CD8-positive, alpha-beta memory T cell (primary cell): ENCODE results near the gene ARL3. TPM values are rescaled to one million over a fixed set of nuclear protein-coding genes. Genes with fewer than 3 reads are reported as not detected.

ENCODE experiments used
- CTCF ChIA-PET: fragments of 350-600 bp; sonication (Branson Sonifier 250); formaldehyde crosslinking; loops from one replicate; lab custom pipeline; 2021; ENCODE audit warnings: antibody characterized with exemption; lab: Charles Lee
- POLR2A ChIA-PET: fragments of 350-600 bp; sonication (Branson Sonifier 250); formaldehyde crosslinking; loops from one replicate; lab custom pipeline; 2021; ENCODE audit warnings: antibody characterized with exemption; lab: Charles Lee
- DNase-seq, 5 donors: peaks; one replicate each; pipeline versions ENCODE4 v3.0.0 to v3.0.0-alpha.2; 2020 to 2022; ENCODE audit warnings: mixed read lengths in 1 of 5
- H3K27ac ChIP-seq: one replicate; pipeline ENCODE4 v1.7.0; 2013; ENCODE audit warnings: low read depth, mild to moderate bottlenecking, low read length, moderate library complexity
- H3K27me3 ChIP-seq: 2 replicates; pipeline ENCODE4 v1.7.0; 2013; ENCODE audit warnings: low read length, mild to moderate bottlenecking; ENCODE audit not compliant: insufficient read depth, poor library complexity, severe bottlenecking
- H3K36me3 ChIP-seq: 2 replicates; pipeline ENCODE4 v1.7.0; 2013; ENCODE audit warnings: mild to moderate bottlenecking, low read length, moderate library complexity; ENCODE audit not compliant: insufficient read depth
- H3K4me1 ChIP-seq: 2 replicates; pipeline ENCODE4 v1.7.0; 2013; ENCODE audit warnings: mild to moderate bottlenecking, low read length, moderate library complexity; ENCODE audit not compliant: insufficient read depth
- H3K4me3 ChIP-seq: 2 replicates; pipeline ENCODE4 v1.7.0; 2013; ENCODE audit warnings: mild to moderate bottlenecking, low read length
- H3K9me3 ChIP-seq: 2 replicates; pipeline ENCODE4 v1.7.0; 2013; ENCODE audit warnings: mild to moderate bottlenecking, low read length
- H3K27ac Mint-ChIP-seq, 8 donors: one replicate each; pipeline ENCODE4 v1.8.0; 2020 to 2021; ENCODE audit warnings: mixed read lengths in 8 of 8, mild to moderate bottlenecking in 6 of 8, inconsistent platforms in 3 of 8, moderate library complexity in 3 of 8
- H3K27me3 Mint-ChIP-seq, 2 donors: one replicate each; pipeline ENCODE4 v1.8.0; 2020 to 2021; ENCODE audit warnings: mixed read lengths in 2 of 2, mild to moderate bottlenecking in 1 of 2, moderate library complexity in 1 of 2
- H3K36me3 Mint-ChIP-seq, 3 donors: one replicate each; pipeline ENCODE4 v1.8.0; 2020 to 2021; ENCODE audit warnings: mixed read lengths in 3 of 3, inconsistent platforms in 1 of 3, mild to moderate bottlenecking in 1 of 3
- H3K4me1 Mint-ChIP-seq, 3 donors: one replicate each; pipeline ENCODE4 v1.8.0; 2020 to 2021; ENCODE audit warnings: mixed read lengths in 3 of 3, inconsistent platforms in 1 of 3, mild to moderate bottlenecking in 1 of 3
- H3K4me3 Mint-ChIP-seq, 7 donors: one replicate each; pipeline ENCODE4 v1.8.0; 2020 to 2021; ENCODE audit warnings: mixed read lengths in 7 of 7, mild to moderate bottlenecking in 6 of 7, moderate library complexity in 4 of 7, inconsistent platforms in 2 of 7
- H3K9me3 Mint-ChIP-seq, 5 donors: one replicate each; pipeline ENCODE4 v1.8.0; 2020 to 2022; ENCODE audit warnings: mixed read lengths in 5 of 5, mild to moderate bottlenecking in 3 of 5, moderate library complexity in 2 of 5, inconsistent platforms in 1 of 5
- polyA plus RNA-seq: library from polyadenylated mRNA; unstranded; fragments of 300-500 nt; fragmentation: Illumina TruSeq; gene quantifications from one replicate; pipeline ENCODE4 v1.2.3, GENCODE V29; 2021
- total RNA-seq, 2 experiments: library from RNA; stranded (reverse); gene quantifications; one replicate each; pipeline ENCODE4 v1.2.3, GENCODE V29; 2021

ARL3 gene
- total and polyA plus RNA-seq, 3 experiments from 2014 or later: 5.7 to 8.7 (median 8.7) TPM

- Mint-ChIP-seq H3K4me3 (peak overlapping the region in 1 of 7 donors; percentile 28), H3K27ac (peak overlapping the region in 6 of 8 donors; percentile 39 to 95 (median 76)), H3K27me3 (no peaks in the 10 kb centered on the region), H3K9me3 (no peaks in the 10 kb centered on the region), H3K36me3 (peaks cover 0 to 45% (median 2%) of the 10 kb centered on the region in 3 donors), H3K4me1 (peaks cover 31 to 60% (median 36%) of the 10 kb centered on the region in 3 donors)
- ChIA-PET CTCF (interaction anchor here (1.0 to 2.0 kb wide), 3 partner anchors 11 to 20 kb away, joined by 3 to 8 read pairs (median 3); no protein-coding TSS in a partner anchor), POLR2A (interaction anchor here (0.8 to 4.2 kb wide), 3 partner anchors 11 to 17 kb away, joined by 3 to 51 read pairs (median 3); partner anchors contain the start of gene TRIM8)
- peaks cover 36% of the 10 kb centered on the region for H3K4me1 ChIP-seq
- no peak for DNase-seq
- H3K36me3 ChIP-seq: peaks cover 16% of the 10 kb centered on the region
- H3K4me3 ChIP-seq: no peak overlapping the region
- no peak overlapping the region for H3K27ac ChIP-seq
- no peaks in the 10 kb centered on the region for H3K27me3 ChIP-seq
- H3K9me3 ChIP-seq: no peaks in the 10 kb centered on the region
Observed at GRCh38 chr10:102658802-102659201, 55.4 kb downstream of the ARL3 start.

- POLR2A ChIA-PET: interaction anchor here (0.8 to 4.2 kb wide), 3 partner anchors 11 to 16 kb away, joined by 3 to 51 read pairs (median 3); partner anchors contain the start of gene TRIM8
- Histone ChIP-seq H3K4me1 (peaks cover 42% of the 10 kb centered on the region), H3K27me3 (no peaks in the 10 kb centered on the region), H3K9me3 (no peaks in the 10 kb centered on the region), H3K36me3 (peaks cover 21% of the 10 kb centered on the region), H3K4me3 (no peak overlapping the region), H3K27ac (no peak overlapping the region)
- peaks cover 0 to 51% (median 2%) of the 10 kb centered on the region in 3 donors for H3K36me3 Mint-ChIP-seq
- H3K4me1 Mint-ChIP-seq: peaks cover 38 to 67% (median 42%) of the 10 kb centered on the region in 3 donors
- no peaks in the 10 kb centered on the region for H3K27me3 Mint-ChIP-seq
- H3K4me3 Mint-ChIP-seq: peak overlapping the region in 2 of 7 donors; percentile 13 to 28
- no peaks in the 10 kb centered on the region for H3K9me3 Mint-ChIP-seq
- peak overlapping the region; percentile 41 to 95 (median 80) for H3K27ac Mint-ChIP-seq
- CTCF ChIA-PET: interaction anchor here (1.0 to 2.1 kb wide), 4 partner anchors 11 to 20 kb away, joined by 3 to 8 read pairs (median 4); no protein-coding TSS in a partner anchor
- DNase-seq: no peak
Observed at GRCh38 chr10:102657984-102658724, 56.0 kb downstream of the ARL3 start.

GRCh38 chr10:102657451-102657850 lies 56.7 kb downstream of the ARL3 start:
- Histone ChIP-seq H3K27ac (no peak overlapping the region), H3K4me3 (no peak overlapping the region), H3K36me3 (peaks cover 21% of the 10 kb centered on the region), H3K27me3 (no peaks in the 10 kb centered on the region), H3K4me1 (peaks cover 50% of the 10 kb centered on the region), H3K9me3 (no peaks in the 10 kb centered on the region)
- ChIA-PET CTCF (interaction anchor here (2.1 kb wide), 1 partner anchor 13 kb away, joined by 5 read pairs; no protein-coding TSS in a partner anchor), POLR2A (no interaction called here)
- Mint-ChIP-seq H3K9me3 (no peaks in the 10 kb centered on the region), H3K4me1 (peaks cover 43 to 74% (median 49%) of the 10 kb centered on the region in 3 donors), H3K4me3 (no peak overlapping the region), H3K27ac (peak overlapping the region in 5 of 8 donors; percentile 58 to 87 (median 74)), H3K27me3 (no peaks in the 10 kb centered on the region), H3K36me3 (peaks cover 0 to 57% (median 2%) of the 10 kb centered on the region in 3 donors)
- no peak for DNase-seq

GRCh38 chr10:102656791-102657371 lies 57.3 kb downstream of the ARL3 start:
- Histone ChIP-seq H3K4me3 (no peak overlapping the region), H3K9me3 (no peaks in the 10 kb centered on the region), H3K36me3 (peaks cover 21% of the 10 kb centered on the region), H3K4me1 (peaks cover 54% of the 10 kb centered on the region), H3K27me3 (no peaks in the 10 kb centered on the region), H3K27ac (no peak overlapping the region)
- Mint-ChIP-seq H3K4me3 (no peak overlapping the region), H3K9me3 (no peaks in the 10 kb centered on the region), H3K4me1 (peaks cover 49 to 79% (median 54%) of the 10 kb centered on the region in 3 donors), H3K36me3 (peaks cover 0 to 62% (median 2%) of the 10 kb centered on the region in 3 donors), H3K27me3 (no peaks in the 10 kb centered on the region), H3K27ac (peak overlapping the region in 3 of 8 donors; percentile 22 to 87 (median 58))
- ChIA-PET CTCF (interaction anchor here (2.1 kb wide), 1 partner anchor 14 kb away, joined by 5 read pairs; no protein-coding TSS in a partner anchor), POLR2A (interaction anchor here (0.8 to 2.6 kb wide), 2 partner anchors 10 to 12 kb away, joined by 7 to 8 read pairs; no protein-coding TSS in a partner anchor)
- DNase-seq: no peak

- H3K36me3 Mint-ChIP-seq: peaks cover 0 to 62% (median 2%) of the 10 kb centered on the region in 3 donors
- POLR2A ChIA-PET: interaction anchor here (0.8 to 2.6 kb wide), 3 partner anchors 10 to 58 kb away, joined by 4 to 8 read pairs (median 7); partner anchors contain the start of gene ARL3
- Histone ChIP-seq H3K4me1 (peaks cover 55% of the 10 kb centered on the region), H3K27me3 (no peaks in the 10 kb centered on the region), H3K4me3 (no peak overlapping the region), H3K9me3 (no peaks in the 10 kb centered on the region), H3K27ac (no peak overlapping the region), H3K36me3 (peaks cover 21% of the 10 kb centered on the region)
- peak overlapping the region in 3 of 8 donors; percentile 11 to 72 (median 29) for H3K27ac Mint-ChIP-seq
- no peak for DNase-seq
- H3K4me1 Mint-ChIP-seq: peaks cover 50 to 79% (median 55%) of the 10 kb centered on the region in 3 donors
- CTCF ChIA-PET: interaction anchor here (2.1 kb wide), 1 partner anchor 14 kb away, joined by 5 read pairs; no protein-coding TSS in a partner anchor
- no peaks in the 10 kb centered on the region for H3K27me3 Mint-ChIP-seq
- H3K4me3 Mint-ChIP-seq: no peak overlapping the region
- no peaks in the 10 kb centered on the region for H3K9me3 Mint-ChIP-seq
Observed at GRCh38 chr10:102656026-102656425, 58.2 kb downstream of the ARL3 start.

- H3K4me1 ChIP-seq: peaks cover 55% of the 10 kb centered on the region
- no peak for DNase-seq
- no peak overlapping the region for H3K4me3 Mint-ChIP-seq
- ChIA-PET CTCF (interaction anchor here (1.1 to 1.8 kb wide), 2 partner anchors 11 to 256 kb away, joined by 3 to 8 read pairs; partner anchors contain the start of gene TRIM8), POLR2A (interaction anchor here (1.5 to 2.6 kb wide), 2 partner anchors 8 to 59 kb away, joined by 4 to 7 read pairs; partner anchors contain the start of gene ARL3)
- peaks cover 21% of the 10 kb centered on the region for H3K36me3 ChIP-seq
- no peaks in the 10 kb centered on the region for H3K27me3 ChIP-seq
- H3K4me3 ChIP-seq: no peak overlapping the region
- H3K4me1 Mint-ChIP-seq: peaks cover 52 to 79% (median 57%) of the 10 kb centered on the region in 3 donors
- H3K36me3 Mint-ChIP-seq: peaks cover 0 to 62% (median 2%) of the 10 kb centered on the region in 3 donors
- H3K9me3 Mint-ChIP-seq: no peaks in the 10 kb centered on the region
- no peak overlapping the region for H3K27ac ChIP-seq
- H3K9me3 ChIP-seq: no peaks in the 10 kb centered on the region
- H3K27ac Mint-ChIP-seq: no peak overlapping the region
- H3K27me3 Mint-ChIP-seq: no peaks in the 10 kb centered on the region
Observed at GRCh38 chr10:102654969-102655368, 59.2 kb downstream of the ARL3 start.

GRCh38 chr10:102654566-102654965 lies 59.6 kb downstream of the ARL3 start:
- no peak for DNase-seq
- H3K4me1 ChIP-seq: peaks cover 58% of the 10 kb centered on the region
- H3K27ac ChIP-seq: no peak overlapping the region
- Mint-ChIP-seq H3K27me3 (no peaks in the 10 kb centered on the region), H3K4me3 (no peak overlapping the region), H3K4me1 (peaks cover 53 to 81% (median 57%) of the 10 kb centered on the region in 3 donors), H3K27ac (peak overlapping the region in 3 of 8 donors; percentile 74 to 87 (median 80)), H3K36me3 (peaks cover 0 to 62% (median 2%) of the 10 kb centered on the region in 3 donors), H3K9me3 (no peaks in the 10 kb centered on the region)
- no peaks in the 10 kb centered on the region for H3K27me3 ChIP-seq
- CTCF ChIA-PET: interaction anchor here (1.1 to 1.8 kb wide), 3 partner anchors 10 to 255 kb away, joined by 3 to 8 read pairs (median 3); partner anchors contain the start of gene TRIM8
- POLR2A ChIA-PET: interaction anchor here (2.6 kb wide), 1 partner anchor 8 kb away, joined by 7 read pairs; no protein-coding TSS in a partner anchor
- H3K4me3 ChIP-seq: no peak overlapping the region
- H3K36me3 ChIP-seq: peaks cover 21% of the 10 kb centered on the region
- no peaks in the 10 kb centered on the region for H3K9me3 ChIP-seq
